ENCODE data around the gene CYFIP2. TPM values are rescaled to one million over a fixed set of nuclear protein-coding genes. Genes with fewer than 3 reads are reported as not detected.
"Not testable (repeated sequence)": the region's sequence is repeated elsewhere in the genome, so short reads cannot be mapped to it uniquely, and the experiment has no call there.

The CYFIP2 gene
- polyA plus RNA-seq, 3 donors, result 4.4 to 6.8 (median 6.2) TPM

GRCh38 chr5:157400741-157401495 lies 135.0 kb downstream of the CYFIP2 start:
- no peak overlapping the region for H3K27ac ChIP-seq (ENCODE audit: low read depth, low read length)
- WGBS, 3 donors, result 66 to 76% (median 70%) methylated on average over 5 of the region's 5 CpGs

- H3K27ac ChIP-seq (ENCODE audit: low read depth, low read length), result no peak overlapping the region
These were observed 149.9 kb downstream of the CYFIP2 start for GRCh38 chr5:157415838-157416237.

- WGBS, 3 donors, result 96 to 98% (median 97%) methylated on average over 25 to 30 of the region's 30 CpGs
- not testable (repeated sequence) for H3K27ac ChIP-seq (ENCODE audit: low read depth, low read length)
These were observed 153.6 kb downstream of the CYFIP2 start for GRCh38 chr5:157419521-157419920.

GRCh38 chr5:157429920-157430319 lies 164.0 kb downstream of the CYFIP2 start:
- 91 to 97% (median 94%) methylated on average over 5 of the region's 5 CpGs for WGBS, 3 donors
- H3K27ac ChIP-seq (ENCODE audit: low read depth, low read length), result not testable (repeated sequence)

- WGBS, 3 donors, result 36 to 40% (median 38%) methylated on average over 4 of the region's 4 CpGs
- no peak overlapping the region for H3K27ac ChIP-seq (ENCODE audit: low read depth, low read length)
These were observed 165.7 kb downstream of the CYFIP2 start for GRCh38 chr5:157431544-157432200.

GRCh38 chr5:157434096-157434495 lies 168.2 kb downstream of the CYFIP2 start:
- 89 to 93% (median 93%) methylated on average over 4 of the region's 4 CpGs for WGBS, 3 donors

GRCh38 chr5:157443041-157443549 lies 177.2 kb downstream of the CYFIP2 start:
- WGBS, 3 donors, result 57 to 65% (median 58%) methylated on average over 7 of the region's 7 CpGs

More at GRCh38 chr5:157434096-157434495, 168.2 kb downstream of the CYFIP2 start:
- H3K27ac ChIP-seq (ENCODE audit: low read depth, low read length), result no peak overlapping the region

GRCh38 chr5:157444224-157444623 lies 178.3 kb downstream of the CYFIP2 start:
- WGBS, 3 donors, result 11 to 60% (median 50%) methylated on average over 4 of the region's 4 CpGs
- H3K27ac ChIP-seq (ENCODE audit: low read depth, low read length), result no peak overlapping the region

More at GRCh38 chr5:157443041-157443549, 177.2 kb downstream of the CYFIP2 start:
- H3K27ac ChIP-seq (ENCODE audit: low read depth, low read length), result no peak overlapping the region

Other genes starting within 250 kb of the CYFIP2 start
- gene HAVCR1, start 207.0 kb upstream of the CYFIP2 start, polyA plus RNA-seq, result not detected
- 1 to 10 TPM; 1.2 to 7.5 (median 6.6) TPM for gene HAVCR2, start 157.1 kb upstream of the CYFIP2 start, polyA plus RNA-seq
- gene MED7, start 123.3 kb upstream of the CYFIP2 start, polyA plus RNA-seq, result 1 to 10 TPM; 4.1 to 9.6 (median 7.6) TPM
- not detected for gene GARIN3, start 99.9 kb upstream of the CYFIP2 start, polyA plus RNA-seq
- 1 to 10 TPM in 1 of 3 donors, under 1 TPM in 2; 0.22 to 1.4 (median 0.90) TPM for gene ITK, start 85.3 kb upstream of the CYFIP2 start, polyA plus RNA-seq
- under 1 TPM; 0.02 to 0.30 (median 0.11) TPM for gene NIPAL4, start 194.1 kb downstream of the CYFIP2 start, polyA plus RNA-seq